ACC112 (cell line): ENCODE results near the gene INPP5A.
"Not testable (repeated sequence)": the region's sequence is repeated elsewhere in the genome, so short reads cannot be mapped to it uniquely, and the experiment has no call there.

Experiments
- H2AFZ ChIP-seq: fragments of 200-600 bp; sonication (generic); one replicate; pipeline ENCODE4 v1.6.0; 2017; ENCODE audit warnings: antibody characterized with exemption, low read length; ENCODE audit not compliant: unreplicated experiment
- H3K27ac ChIP-seq: fragments of 200-600 bp; sonication (generic); 2 replicates; pipeline ENCODE4 v1.5.1; 2014; ENCODE audit warnings: low read depth, mild to moderate bottlenecking, antibody characterized with exemption, low read length, moderate library complexity
- H3K27me3 ChIP-seq: fragments of 200-600 bp; sonication (generic); 2 replicates; pipeline ENCODE4 v1.6.1; 2014; ENCODE audit warnings: mild to moderate bottlenecking, antibody characterized with exemption, low read length, moderate library complexity, mixed read lengths; ENCODE audit not compliant: insufficient read depth
- H3K36me3 ChIP-seq: fragments of 200-600 bp; sonication (generic); 2 replicates; pipeline ENCODE4 v1.6.1; 2016; ENCODE audit warnings: mild to moderate bottlenecking, antibody characterized with exemption, low read length, moderate library complexity, mixed read lengths; ENCODE audit not compliant: insufficient read depth
- H3K4me1 ChIP-seq: fragments of 200-600 bp; sonication (generic); one replicate; pipeline ENCODE4 v1.6.1; 2016; ENCODE audit warnings: low read length, mixed read lengths; ENCODE audit not compliant: insufficient read depth, unreplicated experiment, control insufficient read depth
- H3K4me3 ChIP-seq: fragments of 200-600 bp; sonication (generic); 2 replicates; pipeline ENCODE4 v1.5.1; 2014; ENCODE audit warnings: mild to moderate bottlenecking, low read depth, low read length
- H3K79me2 ChIP-seq: fragments of 200-600 bp; sonication (generic); one replicate; pipeline ENCODE4 v1.6.0; 2016; ENCODE audit warnings: low read length; ENCODE audit not compliant: control insufficient read depth, unreplicated experiment, insufficient read depth

INPP5A gene

GRCh38 chr10:132763545-132763944 lies 226.0 kb downstream of the INPP5A start:
- Histone ChIP-seq H3K79me2 (no peaks in the 10 kb centered on the region), H3K4me1 (no peaks in the 10 kb centered on the region), H3K4me3 (no peak overlapping the region), H2AFZ (no peak overlapping the region), H3K27me3 (no peaks in the 10 kb centered on the region), H3K36me3 (no peaks in the 10 kb centered on the region), H3K27ac (no peak overlapping the region)

DNA sequence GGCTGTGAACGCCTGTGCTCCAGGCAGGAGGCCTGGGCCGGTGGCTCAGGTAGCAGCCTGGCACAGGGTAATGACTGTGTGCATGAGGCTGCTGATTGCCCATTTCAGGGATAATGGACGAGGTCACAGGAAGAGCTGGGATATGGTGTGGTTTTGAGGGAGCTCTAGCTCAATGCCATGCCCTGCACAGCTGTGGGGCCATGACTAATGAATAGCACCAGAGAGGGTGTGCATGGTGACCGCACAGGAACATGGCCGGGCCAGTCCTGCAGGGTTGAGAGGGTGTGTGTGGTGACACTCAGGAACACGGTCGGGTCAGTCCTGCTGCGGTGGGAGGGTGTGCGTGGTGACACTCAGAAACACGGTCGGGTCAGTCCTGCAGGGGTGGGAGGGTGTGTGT lies 226.5 kb downstream of the INPP5A start:
- Histone ChIP-seq H3K27me3 (no peaks in the 10 kb centered on the region), H3K36me3 (no peaks in the 10 kb centered on the region; the same call in 1 of the 2 replicates), H3K4me1 (no peaks in the 10 kb centered on the region), H2AFZ (no peak overlapping the region), H3K79me2 (no peaks in the 10 kb centered on the region), H3K27ac (no peak overlapping the region), H3K4me3 (no peak overlapping the region)

GRCh38 chr10:132765435-132765834 lies 227.8 kb downstream of the INPP5A start:
- Histone ChIP-seq H3K36me3 (no peaks in the 10 kb centered on the region; the same call in 1 of the 2 replicates), H3K79me2 (no peaks in the 10 kb centered on the region), H3K4me1 (no peaks in the 10 kb centered on the region), H3K4me3 (no peak overlapping the region), H3K27ac (no peak overlapping the region), H3K27me3 (no peaks in the 10 kb centered on the region), H2AFZ (no peak overlapping the region)

DNA sequence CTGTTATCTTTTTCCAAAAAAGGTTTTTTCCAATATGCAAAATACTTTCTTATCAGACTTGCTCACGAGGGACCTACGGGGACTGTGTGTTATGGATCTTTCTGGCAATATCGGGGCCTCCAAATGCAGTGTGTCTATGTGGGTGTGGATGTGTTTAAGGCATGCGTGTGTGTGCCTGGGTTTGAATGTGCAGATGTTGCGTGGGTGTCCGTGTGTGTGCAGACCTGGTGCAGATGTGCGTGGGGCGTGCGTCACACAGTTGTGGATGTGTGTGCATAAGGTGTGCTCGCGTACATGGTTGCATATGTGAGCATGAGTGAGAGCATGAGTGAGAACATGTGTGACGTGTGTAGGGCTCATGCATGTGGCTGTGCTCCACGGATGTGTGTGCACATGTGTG lies 228.7 kb downstream of the INPP5A start:
- Histone ChIP-seq H3K4me3 (no peak overlapping the region), H3K36me3 (no peaks in the 10 kb centered on the region; the same call in 1 of the 2 replicates), H2AFZ (no peak overlapping the region), H3K27ac (no peak overlapping the region), H3K79me2 (no peaks in the 10 kb centered on the region), H3K4me1 (no peaks in the 10 kb centered on the region), H3K27me3 (no peaks in the 10 kb centered on the region)

- H2AFZ ChIP-seq, result no peak overlapping the region
- no peaks in the 10 kb centered on the region for H3K79me2 ChIP-seq
- H3K4me1 ChIP-seq, result no peaks in the 10 kb centered on the region
- no peak overlapping the region for H3K4me3 ChIP-seq
- H3K27ac ChIP-seq, result no peak overlapping the region
- no peaks in the 10 kb centered on the region for H3K27me3 ChIP-seq
- H3K36me3 ChIP-seq, result no peaks in the 10 kb centered on the region; the same call in 1 of the 2 replicates
These were observed 231.0 kb downstream of the INPP5A start for GRCh38 chr10:132768346-132769248.

- H3K27me3 ChIP-seq, result no peaks in the 10 kb centered on the region
- no peak overlapping the region for H2AFZ ChIP-seq
- H3K4me1 ChIP-seq, result no peaks in the 10 kb centered on the region
- no peaks in the 10 kb centered on the region; the same call in 1 of the 2 replicates for H3K36me3 ChIP-seq
- H3K4me3 ChIP-seq, result no peak overlapping the region
- H3K79me2 ChIP-seq, result no peaks in the 10 kb centered on the region
- no peak overlapping the region for H3K27ac ChIP-seq
These were observed 232.8 kb downstream of the INPP5A start for GRCh38 chr10:132770061-132771021.

DNA sequence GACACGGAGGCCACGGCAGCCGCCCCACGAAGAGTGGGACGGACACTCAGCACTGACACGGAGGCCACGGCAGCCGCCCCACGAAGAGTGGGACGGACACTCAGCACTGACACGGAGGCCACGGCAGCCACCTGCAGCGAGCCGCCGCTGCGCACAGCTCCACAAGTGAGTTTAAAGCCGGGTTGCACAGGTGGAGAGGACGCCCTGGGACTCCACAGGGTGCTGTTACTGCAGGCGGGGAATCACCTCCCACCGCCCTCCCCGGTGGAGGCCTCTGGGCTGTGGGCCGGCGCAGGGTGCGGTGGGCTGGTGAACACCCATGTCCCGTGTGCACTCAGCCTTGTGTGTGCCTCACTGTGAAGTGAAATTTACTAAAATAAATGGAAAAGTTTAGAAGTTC lies 235.2 kb downstream of the INPP5A start:
- not testable (repeated sequence) for H3K27ac ChIP-seq, H3K36me3 ChIP-seq, H3K4me3 ChIP-seq, H3K27me3 ChIP-seq, H3K79me2 ChIP-seq, H3K4me1 ChIP-seq, H2AFZ ChIP-seq

- no peak overlapping the region for H3K27ac ChIP-seq
- H3K27me3 ChIP-seq, result no peaks in the 10 kb centered on the region
- H3K79me2 ChIP-seq, result no peaks in the 10 kb centered on the region
- no peak overlapping the region for H3K4me3 ChIP-seq
- H3K4me1 ChIP-seq, result no peaks in the 10 kb centered on the region
- H3K36me3 ChIP-seq, result no peaks in the 10 kb centered on the region
- no peak overlapping the region for H2AFZ ChIP-seq
These were observed 236.8 kb downstream of the INPP5A start for GRCh38 chr10:132774181-132774901.

GRCh38 chr10:132774902-132775863 lies 237.6 kb downstream of the INPP5A start:
- Histone ChIP-seq H3K4me3 (no peak overlapping the region), H3K27me3 (no peaks in the 10 kb centered on the region), H3K27ac (no peak overlapping the region), H3K36me3 (no peaks in the 10 kb centered on the region), H3K4me1 (no peaks in the 10 kb centered on the region), H2AFZ (no peak overlapping the region), H3K79me2 (no peaks in the 10 kb centered on the region)
